ENCODE measurements around the gene RDH13.
"Not testable (repeated sequence)": the region's sequence is repeated elsewhere in the genome, so short reads cannot be mapped to it uniquely, and the experiment has no call there.

Gene RDH13

DNA sequence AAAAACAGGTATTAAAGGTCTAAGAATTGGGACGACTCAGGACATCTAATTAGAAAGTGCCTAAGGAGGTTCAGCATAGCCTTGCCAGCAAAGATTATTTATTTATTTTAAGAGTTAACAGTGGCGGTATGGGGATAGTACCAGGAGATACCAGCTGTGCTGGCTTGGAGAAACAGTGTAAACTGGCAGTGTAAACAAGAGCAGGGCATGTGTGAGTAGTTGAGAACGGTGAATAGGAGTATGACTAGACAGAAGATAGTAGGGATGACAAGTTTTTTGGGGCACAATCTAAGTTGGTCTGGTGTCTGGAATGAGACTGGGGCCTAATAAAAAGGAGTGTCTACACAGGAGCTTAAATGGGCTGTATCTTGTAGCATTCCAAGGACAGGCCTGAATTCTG is 55.4 kb downstream of the RDH13 start:
- not testable (repeated sequence) for H3K4me3 ChIP-seq (ENCODE audit: control insufficient read depth, low read depth, low read length); DNase-seq (ENCODE audit: low read depth)

GRCh38 chr19:55006795-55007194 is 56.2 kb downstream of the RDH13 start:
- not testable (repeated sequence) for DNase-seq (ENCODE audit: low read depth); H3K4me3 ChIP-seq (ENCODE audit: control insufficient read depth, low read depth, low read length)

- no peak for TF ChIP-seq CTCF (conservative IDR thresholded peaks at IDR 0.05; ENCODE audit: control insufficient read depth, insufficient read depth, low read depth, low read length)
- DNase-seq (ENCODE audit: low read depth): peak; percentile 9
- no peak overlapping the region for H3K4me3 ChIP-seq (ENCODE audit: control insufficient read depth, low read depth, low read length)
Measured at GRCh38 chr19:55005684-55006488, 57.1 kb downstream of the RDH13 start.

GRCh38 chr19:55000761-55001160 is 62.2 kb downstream of the RDH13 start:
- no peak for TF ChIP-seq CTCF (conservative IDR thresholded peaks at IDR 0.05; ENCODE audit: control insufficient read depth, insufficient read depth, low read depth, low read length)
- no peak for DNase-seq (ENCODE audit: low read depth)
- H3K4me3 ChIP-seq (ENCODE audit: control insufficient read depth, low read depth, low read length): no peak overlapping the region

DNA sequence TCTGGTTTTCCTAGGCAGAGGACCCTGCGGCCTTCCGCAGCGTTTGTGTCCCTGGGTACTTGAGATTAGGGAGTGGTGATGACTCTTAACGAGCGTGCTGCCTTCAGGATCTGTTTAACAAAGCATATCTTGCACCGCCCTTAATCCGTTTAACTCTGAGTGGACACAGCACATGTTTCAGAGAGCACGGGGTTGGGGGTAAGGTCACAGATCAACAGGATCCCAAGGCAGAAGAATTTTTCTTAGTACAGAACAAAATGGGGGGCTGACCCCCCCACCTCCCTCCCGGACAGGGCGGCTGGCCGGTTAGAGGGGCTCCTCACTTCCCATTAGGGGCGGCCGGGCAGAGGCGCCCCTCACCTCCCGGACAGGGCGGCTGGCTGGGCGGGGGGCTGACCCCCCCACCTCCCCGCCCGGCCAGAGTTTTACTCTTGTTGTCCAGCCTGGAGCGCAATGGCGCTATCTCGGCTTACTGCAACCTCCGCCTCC is 64.2 kb downstream of the RDH13 start:
- not testable (repeated sequence) for DNase-seq (ENCODE audit: low read depth); H3K4me3 ChIP-seq (ENCODE audit: control insufficient read depth, low read depth, low read length)

DNA sequence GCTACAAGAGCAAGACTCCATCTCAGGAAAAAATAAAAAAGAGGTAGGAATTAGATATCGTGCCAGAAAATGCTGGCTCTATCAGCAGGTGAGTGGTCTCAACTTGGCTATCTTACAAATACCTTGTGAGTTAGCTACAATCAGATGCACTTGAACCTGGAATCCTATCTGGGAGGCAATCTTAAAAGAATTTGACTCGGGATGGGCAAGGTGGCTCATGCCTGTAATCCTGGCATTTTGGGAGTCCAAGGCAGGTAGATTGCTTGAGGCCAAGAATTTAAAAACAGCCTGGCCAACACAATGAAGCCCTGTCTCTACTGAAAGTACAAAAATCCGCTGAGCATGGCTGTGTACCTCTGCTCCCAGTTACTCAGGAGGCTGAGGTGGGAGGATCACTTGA is 67.4 kb downstream of the RDH13 start:
- no peak overlapping the region for H3K4me3 ChIP-seq (ENCODE audit: control insufficient read depth, low read depth, low read length)
- DNase-seq (ENCODE audit: low read depth): no peak
- TF ChIP-seq CTCF (conservative IDR thresholded peaks at IDR 0.05; ENCODE audit: control insufficient read depth, insufficient read depth, low read depth, low read length): no peak
